GM18861 (cell line): ENCODE measurements around the gene THOC3.
"Not testable (repeated sequence)": the region's sequence is repeated elsewhere in the genome, so short reads cannot be mapped to it uniquely, and the experiment has no call there.

Source experiments
- ATAC-seq: cut with Tn5 transposase; IDR thresholded peaks from one replicate; pipeline ENCODE4 v1.9.1; 2021; ENCODE audit not compliant: unreplicated experiment

The THOC3 gene

DNA sequence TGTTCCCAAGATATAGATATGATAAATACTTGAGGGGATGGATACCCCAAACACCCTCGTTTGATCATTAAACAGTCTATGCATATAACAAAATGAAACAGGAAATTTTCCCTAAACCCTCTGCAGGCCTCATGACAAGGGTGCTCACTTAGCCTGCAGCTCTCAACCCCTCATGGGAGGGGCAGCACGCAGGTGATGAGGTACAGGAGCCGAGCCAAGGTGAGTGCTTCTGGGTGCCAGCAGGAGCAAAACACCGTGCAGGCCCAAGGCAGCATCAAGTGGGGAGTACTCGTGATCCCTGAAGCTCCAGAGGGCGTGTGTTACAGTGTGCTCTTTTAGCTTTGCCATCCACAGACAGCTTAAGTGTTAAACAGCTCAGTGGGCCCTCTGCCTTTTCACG lies 24.9 kb downstream of the THOC3 start:
- not testable (repeated sequence) for ATAC-seq

- not testable (repeated sequence) for ATAC-seq
These were observed 27.5 kb downstream of the THOC3 start for GRCh38 chr5:175940632-175941031.

DNA sequence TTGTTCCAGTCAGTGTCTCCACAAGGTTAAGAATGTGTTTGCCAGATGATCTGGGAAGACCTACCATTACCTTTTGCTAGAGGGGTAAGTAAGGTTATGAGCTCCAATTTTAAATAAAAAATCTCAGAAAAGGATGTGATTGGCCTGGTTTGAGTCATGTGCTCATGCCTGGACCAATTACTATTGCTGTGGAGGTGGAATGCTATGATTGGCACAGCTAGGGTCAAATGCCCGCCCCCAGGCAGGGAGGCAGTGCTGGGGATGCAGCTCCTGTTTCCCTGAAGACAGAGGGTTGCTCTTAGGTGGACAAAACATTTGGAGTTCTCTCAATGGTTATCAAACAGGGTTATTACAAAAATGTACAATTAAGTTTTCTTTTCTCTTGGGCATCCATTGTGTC lies 29.6 kb downstream of the THOC3 start:
- ATAC-seq, result not testable (repeated sequence)

GRCh38 chr5:175928752-175929151 lies 39.4 kb downstream of the THOC3 start:
- not testable (repeated sequence) for ATAC-seq

DNA sequence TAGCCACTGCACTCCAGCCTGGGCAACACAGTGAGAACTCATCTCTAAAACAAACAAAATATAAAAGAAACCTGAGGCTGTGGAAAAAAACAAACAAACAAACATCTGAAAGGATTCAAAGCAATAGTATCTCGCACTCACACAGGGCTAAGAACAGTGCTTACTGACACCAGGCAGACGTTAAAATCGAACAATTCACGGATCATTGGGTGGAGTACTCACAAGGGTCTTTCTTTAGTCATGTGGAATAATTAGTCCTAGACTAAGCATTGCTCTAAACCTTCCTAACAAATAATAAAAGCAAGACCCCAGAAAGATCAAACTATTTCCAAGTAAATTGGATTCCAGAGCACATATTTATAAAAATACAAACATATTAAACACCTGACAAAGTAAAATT lies 43.0 kb downstream of the THOC3 start:
- not testable (repeated sequence) for ATAC-seq

DNA sequence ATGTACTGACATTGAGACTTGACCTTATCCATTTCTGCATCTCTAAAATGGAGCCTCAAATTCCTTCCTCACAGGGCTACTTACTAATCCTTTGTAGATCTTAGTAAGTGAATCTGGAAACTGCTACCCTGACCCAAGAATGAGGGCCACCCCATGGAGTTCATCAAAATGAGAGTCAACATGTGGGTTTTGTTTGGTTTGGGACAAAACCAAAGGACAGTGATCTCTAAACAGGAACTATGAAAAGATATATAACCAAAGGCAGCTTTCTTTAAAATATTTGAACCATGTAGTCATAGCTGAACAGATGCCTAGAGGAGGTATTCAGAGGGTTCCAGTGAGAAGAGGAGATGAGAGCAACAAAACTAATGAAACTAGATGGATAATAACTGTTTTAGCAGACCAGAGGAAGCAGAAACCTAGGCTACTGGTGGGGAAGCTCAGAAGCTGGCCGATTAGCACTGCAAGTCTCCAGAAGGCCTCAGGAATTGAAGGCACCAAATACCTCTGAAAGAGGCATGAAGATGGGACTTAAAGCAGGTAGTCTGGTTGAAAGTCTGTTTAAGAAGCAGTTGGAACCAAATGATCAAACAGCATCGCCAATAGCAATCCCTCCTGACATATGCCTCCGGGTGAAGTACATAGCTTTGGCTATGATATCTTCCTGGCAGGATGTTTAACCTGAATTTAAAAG lies 45.8 kb downstream of the THOC3 start:
- ATAC-seq, result no peak

GRCh38 chr5:175921061-175921730 lies 46.9 kb downstream of the THOC3 start:
- ATAC-seq, result no peak

- ATAC-seq, result no peak
These were observed 47.8 kb downstream of the THOC3 start for GRCh38 chr5:175920231-175920811.

DNA sequence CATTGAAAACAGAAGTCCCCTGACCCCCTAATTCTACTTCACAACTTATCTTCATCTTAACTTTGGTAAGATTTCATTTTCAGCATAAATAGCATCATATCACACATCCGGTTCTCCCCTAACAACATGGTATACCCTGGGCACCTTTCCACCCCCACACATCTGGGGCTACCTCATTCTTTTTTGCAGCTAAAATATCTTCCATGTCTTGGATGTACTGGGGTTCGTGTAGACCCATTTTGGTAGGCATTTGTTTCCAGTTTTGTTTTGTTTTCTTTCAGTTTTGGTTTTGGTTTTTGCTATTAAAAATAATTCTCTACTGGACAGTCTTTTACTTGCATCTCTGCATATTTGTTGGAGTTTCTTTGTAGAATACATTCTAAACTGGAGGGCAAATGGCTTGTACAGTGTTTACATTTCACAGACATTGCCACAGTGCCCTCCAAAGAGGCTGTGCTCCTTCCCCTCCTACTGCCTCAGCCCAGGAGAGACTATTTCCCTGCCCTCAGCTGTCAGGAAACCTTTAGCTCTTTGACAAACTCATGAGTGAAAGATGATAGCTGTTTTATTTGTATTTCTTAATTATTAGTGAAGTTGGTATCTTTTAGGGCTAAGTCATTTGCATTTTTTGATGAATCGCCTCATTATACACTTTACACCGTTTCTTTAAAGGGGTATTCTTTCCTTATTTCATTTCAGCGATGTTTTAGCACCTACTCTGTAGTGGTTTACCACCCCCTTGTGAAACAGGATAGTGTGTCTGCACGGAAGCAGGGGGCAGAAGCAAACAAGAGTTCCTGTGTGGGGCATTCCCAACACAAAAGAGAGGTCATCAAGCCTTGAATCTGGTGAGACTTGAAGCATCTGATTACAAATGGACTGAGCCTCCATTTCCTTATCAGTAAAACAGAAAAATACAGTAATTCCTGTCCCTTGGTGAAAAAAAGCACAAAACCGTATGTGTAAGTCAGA lies 52.8 kb downstream of the THOC3 start:
- peak; percentile 48 for ATAC-seq

GRCh38 chr5:175913835-175914672 lies 54.1 kb downstream of the THOC3 start:
- not testable (repeated sequence) for ATAC-seq

- not testable (repeated sequence) for ATAC-seq
These were observed 58.0 kb downstream of the THOC3 start for GRCh38 chr5:175910072-175910471.
